ENCODE measurements around the gene NHLH1.

Gene NHLH1

GRCh38 chr1:160408864-160409263, 42.0 kb downstream of the NHLH1 start:
- Histone ChIP-seq H3K27me3 (replicated peaks in 2 of 5; ENCODE audit: control insufficient read depth in 4 of 5, insufficient read depth in 5 of 5, low read length in 4 of 5) (peaks cover 0 to 3% (median 0%) of the 10 kb centered on the region in 5 experiments), H3K27ac (ENCODE audit: insufficient read depth in 1 of 2, low read depth in 1 of 2, low read length in 2 of 2, poor library complexity in 1 of 2, severe bottlenecking in 2 of 2) (no peak overlapping the region)
- POLR2A ChIA-PET: no interaction called here

GRCh38 chr1:160409486-160409885, 42.6 kb downstream of the NHLH1 start:
- POLR2A ChIA-PET: no interaction called here
- H3K27ac ChIP-seq (ENCODE audit: insufficient read depth in 1 of 2, low read depth in 1 of 2, low read length in 2 of 2, poor library complexity in 1 of 2, severe bottlenecking in 2 of 2): no peak overlapping the region
- 92% methylated on average over 4 of the region's 5 CpGs for WGBS (ENCODE audit: insufficient coverage)
- no peaks in the 10 kb centered on the region for H3K9me3 ChIP-seq (ENCODE audit: control extremely low read depth in 1 of 5, control insufficient read depth in 4 of 5, insufficient read depth in 2 of 5, low read depth in 1 of 5, low read length in 4 of 5)
- H3K36me3 ChIP-seq (ENCODE audit: control insufficient read depth in 4 of 4, insufficient read depth in 4 of 4, low read length in 3 of 4): no peaks in the 10 kb centered on the region
- no peak for DNase-seq
- H3K4me3 ChIP-seq (ENCODE audit: control insufficient read depth in 1 of 7, extremely low read depth in 1 of 7, insufficient read depth in 4 of 7, low read depth in 2 of 7, low read length in 6 of 7): no peak overlapping the region
- H3K27me3 ChIP-seq (replicated peaks in 2 of 5; ENCODE audit: control insufficient read depth in 4 of 5, insufficient read depth in 5 of 5, low read length in 4 of 5): peaks cover 0 to 3% (median 0%) of the 10 kb centered on the region in 5 experiments
- CTCF ChIA-PET: interaction anchor here (0.8 to 1.1 kb wide), 3 partner anchors 32 to 367 kb away, joined by 3 read pairs; no protein-coding TSS in a partner anchor
- H3K4me1 ChIP-seq (ENCODE audit: control extremely low read depth in 1 of 4, control insufficient read depth in 4 of 4, insufficient read depth in 4 of 4, low read length in 3 of 4): no peaks in the 10 kb centered on the region

More at GRCh38 chr1:160408864-160409263, 42.0 kb downstream of the NHLH1 start:
- no peaks in the 10 kb centered on the region for H3K36me3 ChIP-seq (ENCODE audit: control insufficient read depth in 4 of 4, insufficient read depth in 4 of 4, low read length in 3 of 4)
- WGBS (ENCODE audit: insufficient coverage): 100% methylated on average over 3 of the region's 4 CpGs
- no peak overlapping the region for H3K4me3 ChIP-seq (ENCODE audit: control insufficient read depth in 1 of 7, extremely low read depth in 1 of 7, insufficient read depth in 4 of 7, low read depth in 2 of 7, low read length in 6 of 7)
- CTCF ChIA-PET: interaction anchor here (1.1 kb wide), 2 partner anchors 31 to 368 kb away, joined by 3 read pairs; no protein-coding TSS in a partner anchor
- H3K4me1 ChIP-seq (ENCODE audit: control extremely low read depth in 1 of 4, control insufficient read depth in 4 of 4, insufficient read depth in 4 of 4, low read length in 3 of 4): no peaks in the 10 kb centered on the region
- DNase-seq: no peak
- H3K9me3 ChIP-seq (ENCODE audit: control extremely low read depth in 1 of 5, control insufficient read depth in 4 of 5, insufficient read depth in 2 of 5, low read depth in 1 of 5, low read length in 4 of 5): no peaks in the 10 kb centered on the region

- Histone ChIP-seq H3K36me3 (ENCODE audit: control insufficient read depth in 4 of 4, insufficient read depth in 4 of 4, low read length in 3 of 4) (no peaks in the 10 kb centered on the region), H3K27ac (ENCODE audit: insufficient read depth in 1 of 2, low read depth in 1 of 2, low read length in 2 of 2, poor library complexity in 1 of 2, severe bottlenecking in 2 of 2) (no peak overlapping the region), H3K27me3 (replicated peaks in 2 of 5; ENCODE audit: control insufficient read depth in 4 of 5, insufficient read depth in 5 of 5, low read length in 4 of 5) (peaks cover 0 to 3% (median 0%) of the 10 kb centered on the region in 5 experiments), H3K9me3 (ENCODE audit: control extremely low read depth in 1 of 5, control insufficient read depth in 4 of 5, insufficient read depth in 2 of 5, low read depth in 1 of 5, low read length in 4 of 5) (no peaks in the 10 kb centered on the region), H3K4me3 (ENCODE audit: control insufficient read depth in 1 of 7, extremely low read depth in 1 of 7, insufficient read depth in 4 of 7, low read depth in 2 of 7, low read length in 6 of 7) (no peak overlapping the region), H3K4me1 (ENCODE audit: control extremely low read depth in 1 of 4, control insufficient read depth in 4 of 4, insufficient read depth in 4 of 4, low read length in 3 of 4) (no peaks in the 10 kb centered on the region)
- POLR2A ChIA-PET: no interaction called here
- WGBS (ENCODE audit: insufficient coverage): 83% methylated on average over 9 of the region's 19 CpGs
- CTCF ChIA-PET: no interaction called here
- no peak for DNase-seq
Measured at GRCh38 chr1:160410406-160411005, 43.6 kb downstream of the NHLH1 start.

GRCh38 chr1:160411271-160412027, 44.6 kb downstream of the NHLH1 start:
- 73% methylated on average over 6 of the region's 6 CpGs for WGBS (ENCODE audit: insufficient coverage)
- no peaks in the 10 kb centered on the region for H3K36me3 ChIP-seq (ENCODE audit: control insufficient read depth in 4 of 4, insufficient read depth in 4 of 4, low read length in 3 of 4)
- H3K27me3 ChIP-seq (replicated peaks in 2 of 5; ENCODE audit: control insufficient read depth in 4 of 5, insufficient read depth in 5 of 5, low read length in 4 of 5): peaks cover 0 to 3% (median 0%) of the 10 kb centered on the region in 5 experiments
- H3K27ac ChIP-seq (ENCODE audit: insufficient read depth in 1 of 2, low read depth in 1 of 2, low read length in 2 of 2, poor library complexity in 1 of 2, severe bottlenecking in 2 of 2): no peak overlapping the region
- no peaks in the 10 kb centered on the region for H3K9me3 ChIP-seq (ENCODE audit: control extremely low read depth in 1 of 5, control insufficient read depth in 4 of 5, insufficient read depth in 2 of 5, low read depth in 1 of 5, low read length in 4 of 5)
- ChIA-PET POLR2A (no interaction called here), CTCF (interaction anchor here (1.3 kb wide), 1 partner anchor 202 kb away, joined by 3 read pairs; no protein-coding TSS in a partner anchor)
- no peaks in the 10 kb centered on the region for H3K4me1 ChIP-seq (ENCODE audit: control extremely low read depth in 1 of 4, control insufficient read depth in 4 of 4, insufficient read depth in 4 of 4, low read length in 3 of 4)
- H3K4me3 ChIP-seq (ENCODE audit: control insufficient read depth in 1 of 7, extremely low read depth in 1 of 7, insufficient read depth in 4 of 7, low read depth in 2 of 7, low read length in 6 of 7): no peak overlapping the region
- DNase-seq: no peak

GRCh38 chr1:160412028-160412362, 45.1 kb downstream of the NHLH1 start:
- POLR2A ChIA-PET: no interaction called here

GRCh38 chr1:160413716-160414115, 46.8 kb downstream of the NHLH1 start:
- H3K27ac ChIP-seq (ENCODE audit: insufficient read depth in 1 of 2, low read depth in 1 of 2, low read length in 2 of 2, poor library complexity in 1 of 2, severe bottlenecking in 2 of 2): no peak overlapping the region
- DNase-seq: no peak
- 100% methylated on average over 3 of the region's 3 CpGs for WGBS (ENCODE audit: insufficient coverage)
- peaks cover 0 to 3% (median 0%) of the 10 kb centered on the region in 5 experiments for H3K27me3 ChIP-seq (replicated peaks in 2 of 5; ENCODE audit: control insufficient read depth in 4 of 5, insufficient read depth in 5 of 5, low read length in 4 of 5)
- POLR2A ChIA-PET: no interaction called here
- no peaks in the 10 kb centered on the region for H3K9me3 ChIP-seq (ENCODE audit: control extremely low read depth in 1 of 5, control insufficient read depth in 4 of 5, insufficient read depth in 2 of 5, low read depth in 1 of 5, low read length in 4 of 5)
- H3K4me1 ChIP-seq (ENCODE audit: control extremely low read depth in 1 of 4, control insufficient read depth in 4 of 4, insufficient read depth in 4 of 4, low read length in 3 of 4): no peaks in the 10 kb centered on the region
- no peaks in the 10 kb centered on the region for H3K36me3 ChIP-seq (ENCODE audit: control insufficient read depth in 4 of 4, insufficient read depth in 4 of 4, low read length in 3 of 4)
- H3K4me3 ChIP-seq (ENCODE audit: control insufficient read depth in 1 of 7, extremely low read depth in 1 of 7, insufficient read depth in 4 of 7, low read depth in 2 of 7, low read length in 6 of 7): no peak overlapping the region
- CTCF ChIA-PET: interaction anchor here (0.7 to 2.2 kb wide), 4 partner anchors 15 to 199 kb away, joined by 3 to 7 read pairs (median 3); no protein-coding TSS in a partner anchor

More at GRCh38 chr1:160412028-160412362, 45.1 kb downstream of the NHLH1 start:
- Histone ChIP-seq H3K9me3 (ENCODE audit: control extremely low read depth in 1 of 5, control insufficient read depth in 4 of 5, insufficient read depth in 2 of 5, low read depth in 1 of 5, low read length in 4 of 5) (no peaks in the 10 kb centered on the region), H3K36me3 (ENCODE audit: control insufficient read depth in 4 of 4, insufficient read depth in 4 of 4, low read length in 3 of 4) (no peaks in the 10 kb centered on the region), H3K27ac (ENCODE audit: insufficient read depth in 1 of 2, low read depth in 1 of 2, low read length in 2 of 2, poor library complexity in 1 of 2, severe bottlenecking in 2 of 2) (no peak overlapping the region), H3K27me3 (replicated peaks in 2 of 5; ENCODE audit: control insufficient read depth in 4 of 5, insufficient read depth in 5 of 5, low read length in 4 of 5) (peaks cover 0 to 3% (median 0%) of the 10 kb centered on the region in 5 experiments), H3K4me3 (ENCODE audit: control insufficient read depth in 1 of 7, extremely low read depth in 1 of 7, insufficient read depth in 4 of 7, low read depth in 2 of 7, low read length in 6 of 7) (no peak overlapping the region), H3K4me1 (ENCODE audit: control extremely low read depth in 1 of 4, control insufficient read depth in 4 of 4, insufficient read depth in 4 of 4, low read length in 3 of 4) (no peaks in the 10 kb centered on the region)
- WGBS (ENCODE audit: insufficient coverage): 90% methylated on average over 2 of the region's 3 CpGs
- DNase-seq: no peak
- CTCF ChIA-PET: interaction anchor here (1.3 kb wide), 1 partner anchor 201 kb away, joined by 3 read pairs; no protein-coding TSS in a partner anchor

GRCh38 chr1:160414881-160415280, 48.0 kb downstream of the NHLH1 start:
- DNase-seq: no peak
- ChIA-PET POLR2A (no interaction called here), CTCF (no interaction called here)
- Histone ChIP-seq H3K4me1 (ENCODE audit: control extremely low read depth in 1 of 4, control insufficient read depth in 4 of 4, insufficient read depth in 4 of 4, low read length in 3 of 4) (no peaks in the 10 kb centered on the region), H3K36me3 (ENCODE audit: control insufficient read depth in 4 of 4, insufficient read depth in 4 of 4, low read length in 3 of 4) (peaks cover 0 to 2% (median 0%) of the 10 kb centered on the region in 4 experiments), H3K9me3 (ENCODE audit: control extremely low read depth in 1 of 5, control insufficient read depth in 4 of 5, insufficient read depth in 2 of 5, low read depth in 1 of 5, low read length in 4 of 5) (no peaks in the 10 kb centered on the region), H3K27me3 (replicated peaks in 2 of 5; ENCODE audit: control insufficient read depth in 4 of 5, insufficient read depth in 5 of 5, low read length in 4 of 5) (no peaks in the 10 kb centered on the region), H3K27ac (ENCODE audit: insufficient read depth in 1 of 2, low read depth in 1 of 2, low read length in 2 of 2, poor library complexity in 1 of 2, severe bottlenecking in 2 of 2) (no peak overlapping the region), H3K4me3 (ENCODE audit: control insufficient read depth in 1 of 7, extremely low read depth in 1 of 7, insufficient read depth in 4 of 7, low read depth in 2 of 7, low read length in 6 of 7) (no peak overlapping the region)
- WGBS (ENCODE audit: insufficient coverage): 90% methylated on average over 2 of the region's 2 CpGs
